ENCODE data around the gene ELL2.

DNA sequence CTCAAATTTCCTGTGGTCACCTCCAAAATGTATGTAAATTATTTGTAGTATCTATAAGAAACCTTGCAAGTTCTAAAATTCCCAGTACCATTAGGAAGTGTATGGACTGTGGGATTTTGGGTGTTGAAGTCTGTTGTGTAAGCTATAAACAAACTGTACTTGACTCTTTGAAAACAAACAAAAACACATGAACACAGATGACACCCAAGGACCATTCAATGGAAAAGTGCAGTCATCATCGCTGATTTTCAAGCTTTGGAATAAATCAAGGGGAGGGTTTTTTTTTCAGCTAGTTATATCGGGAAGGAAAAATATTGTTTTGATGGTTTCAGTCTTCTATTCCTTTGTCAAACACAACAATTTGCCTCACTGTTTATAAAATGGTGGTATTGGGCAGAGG, 49.6 kb downstream of the ELL2 start:
- TF ChIP-seq, protein P1, sequence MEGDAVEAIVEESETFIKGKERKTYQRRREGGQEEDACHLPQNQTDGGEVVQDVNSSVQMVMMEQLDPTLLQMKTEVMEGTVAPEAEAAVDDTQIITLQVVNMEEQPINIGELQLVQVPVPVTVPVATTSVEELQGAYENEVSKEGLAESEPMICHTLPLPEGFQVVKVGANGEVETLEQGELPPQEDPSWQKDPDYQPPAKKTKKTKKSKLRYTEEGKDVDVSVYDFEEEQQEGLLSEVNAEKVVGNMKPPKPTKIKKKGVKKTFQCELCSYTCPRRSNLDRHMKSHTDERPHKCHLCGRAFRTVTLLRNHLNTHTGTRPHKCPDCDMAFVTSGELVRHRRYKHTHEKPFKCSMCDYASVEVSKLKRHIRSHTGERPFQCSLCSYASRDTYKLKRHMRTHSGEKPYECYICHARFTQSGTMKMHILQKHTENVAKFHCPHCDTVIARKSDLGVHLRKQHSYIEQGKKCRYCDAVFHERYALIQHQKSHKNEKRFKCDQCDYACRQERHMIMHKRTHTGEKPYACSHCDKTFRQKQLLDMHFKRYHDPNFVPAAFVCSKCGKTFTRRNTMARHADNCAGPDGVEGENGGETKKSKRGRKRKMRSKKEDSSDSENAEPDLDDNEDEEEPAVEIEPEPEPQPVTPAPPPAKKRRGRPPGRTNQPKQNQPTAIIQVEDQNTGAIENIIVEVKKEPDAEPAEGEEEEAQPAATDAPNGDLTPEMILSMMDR (IDR thresholded peaks at IDR 0.05): no peak
- TF ChIP-seq EZH2 (IDR thresholded peaks at IDR 0.05): no peak

All from neural progenitor cell (in vitro differentiated cells).